KG1 (cell line): ENCODE data around the gene INHA.

Experiments used
- DNase-seq: peaks from one replicate; lab custom pipeline; 2025; lab: John Stamatoyannopoulos, UW

Gene INHA

DNA sequence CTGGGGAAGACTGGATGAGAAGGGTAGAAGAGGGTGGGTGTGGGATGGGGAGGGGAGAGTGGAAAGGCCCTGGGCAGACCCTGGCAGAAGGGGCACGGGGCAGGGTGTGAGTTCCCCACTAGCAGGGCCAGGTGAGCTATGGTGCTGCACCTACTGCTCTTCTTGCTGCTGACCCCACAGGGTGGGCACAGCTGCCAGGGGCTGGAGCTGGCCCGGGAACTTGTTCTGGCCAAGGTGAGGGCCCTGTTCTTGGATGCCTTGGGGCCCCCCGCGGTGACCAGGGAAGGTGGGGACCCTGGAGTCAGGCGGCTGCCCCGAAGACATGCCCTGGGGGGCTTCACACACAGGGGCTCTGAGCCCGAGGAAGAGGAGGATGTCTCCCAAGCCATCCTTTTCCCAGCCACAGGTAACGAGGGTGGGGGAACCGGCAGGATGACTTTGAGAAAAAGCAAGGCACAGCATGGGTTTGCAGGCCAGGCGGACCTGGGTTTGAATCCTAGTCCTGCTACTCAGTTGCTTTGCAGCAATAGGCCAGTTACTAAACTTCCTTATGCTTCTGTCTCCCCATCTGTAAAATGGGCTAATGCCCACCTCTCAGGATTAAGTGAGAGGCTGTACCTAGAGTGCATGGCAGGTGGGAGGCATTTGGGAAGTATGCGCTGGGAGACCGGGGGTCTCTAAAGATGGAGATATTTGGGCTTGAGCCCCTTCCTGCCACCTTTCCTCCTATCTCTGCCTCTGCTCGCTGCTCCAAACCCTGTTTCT lies at the start of gene INHA:
INHA (plus strand) TSS at position 74 of the 765 bp plus-strand sequence; CDS start at position 139, 65 bp downstream.
- no peak for DNase-seq

DNA sequence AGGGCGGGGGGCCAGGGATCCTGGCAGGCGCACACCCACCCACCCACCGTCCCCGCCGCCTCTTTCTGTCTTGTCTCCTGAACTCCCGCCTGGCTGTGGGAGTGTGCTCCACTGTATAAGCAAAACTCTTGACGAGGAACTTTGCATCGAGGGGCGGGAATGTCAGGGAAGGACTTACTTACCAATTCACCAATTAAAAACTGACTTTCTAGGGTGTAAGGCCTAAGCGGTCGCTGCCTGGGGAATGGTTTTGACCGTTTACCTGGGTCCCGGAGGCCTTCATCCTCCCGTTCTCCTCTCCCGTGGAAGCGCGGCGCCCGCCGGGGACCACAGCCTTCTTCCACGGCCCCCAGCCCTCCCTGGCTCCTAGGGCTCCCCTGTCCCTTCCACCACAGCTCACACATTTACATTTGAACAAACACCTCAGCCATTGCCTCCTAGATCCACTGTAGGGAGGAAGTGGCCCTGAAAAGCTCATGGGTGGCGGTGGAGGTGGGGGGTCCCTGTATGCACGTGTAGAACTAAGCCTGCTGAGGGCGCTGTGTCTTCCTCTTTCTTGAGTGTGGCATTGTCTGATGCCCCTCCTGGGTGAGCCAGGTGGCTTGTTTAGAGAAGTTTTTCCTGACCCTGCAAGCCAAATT lies 49.0 kb upstream of the INHA start:
- no peak for DNase-seq

- no peak for DNase-seq
These were observed 47.3 kb upstream of the INHA start for GRCh38 chr2:219524817-219525216.

DNA sequence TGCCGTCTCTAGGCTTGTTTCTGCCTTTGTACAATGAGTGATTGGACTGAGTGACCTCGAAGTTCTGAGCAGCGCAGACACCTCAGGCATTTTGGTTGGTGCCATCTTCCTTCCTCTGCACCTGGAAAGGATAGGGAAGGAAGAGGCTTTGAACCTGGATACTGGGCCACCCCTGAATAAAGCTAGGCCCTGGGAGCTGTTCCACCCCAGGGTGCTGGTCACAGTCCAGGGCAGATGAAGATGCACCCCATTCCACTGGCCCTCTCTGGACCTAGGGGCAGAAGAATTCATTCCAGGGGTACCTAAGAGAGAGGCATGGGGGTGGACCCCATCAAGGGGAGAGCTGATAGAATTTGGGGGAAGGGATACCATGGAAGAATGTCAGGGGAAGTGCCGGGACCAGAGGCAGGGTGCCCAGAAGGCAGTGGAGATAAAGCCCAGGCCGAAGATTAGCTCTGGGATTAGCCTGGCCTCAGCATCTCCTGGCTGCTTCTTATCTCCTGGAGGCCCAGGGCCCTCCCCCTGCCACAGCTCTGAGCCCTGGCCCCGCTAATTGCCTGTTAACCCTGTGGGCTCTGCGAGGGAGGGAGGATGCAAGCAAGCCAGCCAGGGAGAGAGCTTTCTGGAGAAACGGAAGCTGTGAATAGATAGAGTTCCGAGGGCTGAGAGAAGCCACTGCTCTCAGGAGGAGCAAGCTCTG lies 46.4 kb upstream of the INHA start:
- DNase-seq, result no peak

GRCh38 chr2:219526320-219527075 lies 45.6 kb upstream of the INHA start:
- DNase-seq, result no peak

GRCh38 chr2:219527076-219527394 lies 45.1 kb upstream of the INHA start:
- no peak for DNase-seq

GRCh38 chr2:219527472-219527871 lies 44.6 kb upstream of the INHA start:
- DNase-seq, result no peak

DNA sequence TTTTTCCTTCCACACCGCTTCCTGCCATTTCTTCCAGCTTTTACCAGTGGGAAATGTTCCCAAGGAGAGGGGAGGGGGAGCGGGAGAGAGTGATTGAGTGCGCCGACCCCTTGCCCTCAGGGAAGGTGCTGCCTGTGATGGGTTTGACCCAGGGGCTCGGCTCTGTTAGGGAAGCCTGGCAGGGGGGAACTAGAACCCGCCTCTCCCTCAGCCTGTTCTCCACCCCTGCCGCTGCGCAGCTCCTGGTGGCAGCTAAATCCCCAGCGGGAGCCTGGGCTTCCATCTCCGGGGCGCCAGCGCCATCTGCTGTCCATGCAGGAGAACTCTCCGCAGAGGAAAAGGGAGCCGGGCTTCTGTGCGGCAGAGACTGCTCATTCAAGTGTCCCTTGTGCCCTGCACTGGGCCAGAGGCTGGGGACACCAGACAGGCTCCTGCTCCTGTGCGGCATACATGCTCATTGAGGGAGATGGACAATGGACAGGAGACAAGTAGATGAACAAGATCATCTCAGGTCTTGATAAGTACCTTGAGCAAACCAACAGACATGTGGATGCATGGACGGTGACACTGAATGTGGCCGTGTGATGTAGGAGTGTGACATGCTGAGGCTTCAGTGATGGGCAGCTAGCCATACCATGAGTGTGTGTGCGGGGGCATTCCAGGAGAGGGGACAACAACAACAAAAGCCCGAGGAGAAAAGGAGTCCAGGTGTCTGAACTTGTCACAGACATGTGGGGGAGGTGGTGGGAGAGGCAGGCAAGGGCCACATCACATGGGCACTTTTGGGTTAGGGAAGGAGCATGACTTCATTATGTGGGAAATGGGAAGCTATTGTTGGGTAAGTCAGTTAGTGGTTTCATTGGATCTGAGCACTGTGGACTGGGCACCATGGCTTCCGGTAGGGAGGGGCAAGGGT lies 41.8 kb upstream of the INHA start:
- DNase-seq, result peak; percentile 43

DNA sequence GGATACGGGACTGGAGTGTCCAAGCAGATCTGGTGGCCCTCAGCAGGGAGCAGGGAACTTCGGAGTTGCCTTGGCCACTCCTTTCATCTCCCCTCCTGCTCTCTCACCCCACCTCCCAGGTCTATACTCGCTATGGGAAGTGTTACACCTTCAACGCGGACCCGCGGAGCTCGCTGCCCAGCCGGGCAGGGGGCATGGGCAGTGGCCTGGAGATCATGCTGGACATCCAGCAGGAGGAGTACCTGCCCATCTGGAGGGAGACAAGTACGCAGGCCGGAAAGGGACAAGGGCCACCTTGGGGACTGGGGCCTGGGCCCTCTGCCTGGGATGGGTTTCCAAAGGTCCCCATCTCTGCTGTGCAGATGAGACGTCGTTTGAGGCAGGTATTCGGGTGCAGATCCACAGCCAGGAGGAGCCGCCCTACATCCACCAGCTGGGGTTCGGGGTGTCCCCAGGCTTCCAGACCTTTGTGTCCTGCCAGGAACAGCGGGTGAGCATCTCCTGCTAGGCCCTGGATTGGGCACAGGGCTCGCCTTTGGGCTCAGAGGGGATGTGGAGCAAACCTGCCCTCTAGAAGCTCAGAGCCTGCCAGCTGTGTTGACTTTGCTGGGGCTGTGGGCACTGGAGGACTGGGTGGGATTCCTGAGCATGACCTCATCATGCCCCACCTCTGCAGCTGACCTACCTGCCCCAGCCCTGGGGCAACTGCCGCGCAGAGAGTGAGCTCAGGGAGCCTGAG lies 40.3 kb upstream of the INHA start:
- DNase-seq, result no peak

DNA sequence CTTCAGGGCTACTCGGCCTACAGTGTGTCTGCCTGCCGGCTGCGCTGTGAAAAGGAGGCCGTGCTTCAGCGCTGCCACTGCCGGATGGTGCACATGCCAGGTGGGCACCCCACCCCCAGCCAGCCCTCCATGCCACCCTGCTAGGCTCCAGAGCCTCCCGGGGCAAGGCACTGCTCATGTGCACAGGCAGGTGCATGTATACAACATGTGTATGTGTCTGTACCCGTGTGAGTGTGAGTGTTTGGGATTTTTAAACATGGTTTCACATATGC lies 39.8 kb upstream of the INHA start:
- DNase-seq, result no peak

- no peak for DNase-seq
These were observed 38.0 kb upstream of the INHA start for GRCh38 chr2:219533930-219534661.

GRCh38 chr2:219536425-219536824 lies 35.7 kb upstream of the INHA start:
- no peak for DNase-seq

DNA sequence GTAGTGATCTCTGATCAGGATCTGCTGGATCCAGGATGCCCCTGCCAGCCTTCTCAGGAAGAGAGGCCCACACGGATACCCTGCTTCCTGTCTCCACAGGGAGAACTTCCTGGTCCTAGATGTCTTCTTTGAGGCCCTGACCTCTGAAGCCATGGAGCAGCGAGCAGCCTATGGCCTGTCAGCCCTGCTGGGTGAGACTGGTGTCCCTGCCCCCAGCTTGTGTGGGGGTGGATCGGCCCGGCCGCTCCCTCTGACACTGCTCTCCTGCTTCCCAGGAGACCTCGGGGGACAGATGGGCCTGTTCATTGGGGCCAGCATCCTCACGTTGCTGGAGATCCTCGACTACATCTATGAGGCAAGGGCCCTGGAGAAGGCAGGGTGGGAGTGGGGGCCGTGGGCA lies 35.1 kb upstream of the INHA start:
- no peak for DNase-seq

DNA sequence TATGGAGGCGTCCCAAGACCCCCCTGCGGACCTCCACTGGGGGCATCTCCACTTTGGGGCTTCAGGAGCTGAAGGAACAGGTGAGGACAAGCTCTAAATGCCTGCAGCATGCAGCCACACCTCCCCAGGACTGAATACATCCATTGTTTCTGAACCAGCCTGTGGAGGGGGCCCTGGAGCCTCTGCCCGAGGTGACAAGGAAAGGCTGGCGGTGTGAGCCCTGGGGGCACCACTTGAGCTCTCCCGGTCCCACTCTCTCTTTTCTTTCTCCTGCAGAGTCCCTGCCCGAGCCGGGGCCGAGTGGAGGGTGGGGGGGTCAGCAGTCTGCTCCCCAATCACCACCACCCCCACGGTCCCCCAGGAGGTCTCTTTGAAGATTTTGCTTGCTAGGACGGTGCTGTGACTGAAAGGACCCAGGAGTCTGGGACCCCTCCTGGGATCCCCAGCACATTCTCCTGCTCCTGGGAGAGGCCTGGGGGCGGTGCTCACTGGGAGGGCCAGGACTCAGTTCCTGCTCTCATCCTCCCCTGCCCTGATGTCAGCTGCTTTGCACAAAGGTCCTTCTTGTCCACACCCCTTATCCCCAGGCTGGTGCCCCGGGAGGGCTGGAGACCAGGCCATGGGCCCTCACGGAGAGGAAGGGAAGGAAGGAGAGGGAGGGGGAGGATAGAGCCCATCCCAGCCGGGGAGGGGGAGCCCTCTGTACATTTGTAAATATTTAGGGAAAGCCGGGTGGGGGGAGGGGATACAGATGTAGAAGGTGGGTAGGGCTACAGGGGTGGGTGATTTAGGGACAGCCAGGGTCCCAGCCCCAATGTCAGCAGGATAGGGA lies 34.2 kb upstream of the INHA start:
- no peak for DNase-seq

DNA sequence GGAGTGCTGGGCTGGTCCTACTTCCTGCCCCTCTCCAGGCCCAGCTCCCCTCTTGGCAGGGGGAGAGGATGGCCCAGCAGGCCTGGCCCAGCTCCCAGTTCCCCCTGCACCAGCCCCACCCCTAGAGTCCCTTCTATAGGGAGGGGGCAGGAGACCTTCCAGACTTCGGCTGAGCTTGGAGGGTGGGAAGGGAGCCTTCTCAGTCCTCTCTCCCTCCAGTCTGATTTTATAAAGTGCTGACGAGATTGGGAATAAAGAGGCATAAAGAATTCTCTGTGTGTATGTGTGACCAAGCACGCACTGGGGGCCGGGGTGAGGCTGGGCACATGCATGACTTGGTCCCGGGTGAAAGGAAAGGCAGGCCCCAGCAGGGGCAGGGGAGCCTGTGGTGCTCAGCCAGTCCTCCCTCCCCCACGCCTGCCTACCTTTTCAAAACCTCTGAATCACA lies 33.6 kb upstream of the INHA start:
- DNase-seq, result no peak

GRCh38 chr2:219538956-219539788 lies 32.9 kb upstream of the INHA start:
- DNase-seq, result no peak

DNA sequence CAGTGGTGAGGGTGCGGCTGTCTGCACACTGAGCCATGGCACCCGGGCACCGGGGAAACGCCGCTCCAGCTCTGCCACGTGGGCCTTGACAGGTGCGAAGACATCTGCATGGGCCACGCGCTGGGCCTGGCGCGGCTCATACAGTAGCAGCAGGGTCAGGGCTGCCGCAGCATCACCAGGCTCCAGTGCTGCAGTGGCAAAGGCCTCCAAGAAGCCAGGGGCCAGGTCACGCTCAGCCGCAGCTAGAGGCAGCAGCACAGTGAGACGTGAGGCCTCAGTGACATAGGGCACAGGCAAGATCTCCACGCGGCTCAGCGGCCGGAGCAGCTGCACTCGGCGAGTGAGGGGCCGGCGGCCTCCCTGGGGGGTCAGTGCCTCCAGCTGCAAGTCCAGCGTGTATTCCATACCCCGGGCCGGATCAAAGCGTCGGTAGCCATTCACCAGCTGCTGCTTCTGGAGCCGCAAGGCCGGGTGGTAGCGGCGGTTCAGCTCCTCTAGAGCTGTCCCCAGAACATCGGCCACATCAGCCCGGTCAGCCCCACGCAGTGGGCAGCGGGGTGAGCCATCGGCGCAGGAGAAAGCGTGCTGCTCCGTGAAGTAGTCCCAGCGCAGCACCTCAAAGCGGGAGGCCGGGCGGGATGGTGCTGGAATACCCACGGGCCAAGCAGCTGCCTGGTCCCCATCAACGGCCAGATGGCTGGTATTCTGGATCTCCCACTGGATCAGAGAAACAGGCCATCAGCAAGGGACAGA lies 32.0 kb upstream of the INHA start:
- no peak for DNase-seq
